NB4 (cell line): ENCODE measurements around the gene SH3PXD2A.
"Not testable (repeated sequence)": the region's sequence is repeated elsewhere in the genome, so short reads cannot be mapped to it uniquely, and the experiment has no call there.

Experiments used
- CTCF ChIP-seq: IDR thresholded peaks from one replicate; pipeline ENCODE4 v1.5.1; 2012; ENCODE audit warnings: low read depth, low read length
- POLR2A ChIP-seq: IDR thresholded peaks from 2 replicates; pipeline ENCODE4 v1.6.1; 2011; ENCODE audit warnings: mild to moderate bottlenecking; ENCODE audit not compliant: insufficient read length; ENCODE audit errors: extremely low read depth

GRCh38 chr10:103608056-103608455 is 247.3 kb downstream of the SH3PXD2A start:
- TF ChIP-seq CTCF, POLR2A: not testable (repeated sequence)
